Heart left ventricle (tissue), 16 donors: ENCODE measurements around the gene ANKRD16. TPM values are rescaled to one million over a fixed set of nuclear protein-coding genes. Genes with fewer than 3 reads are reported as not detected.
A peak's percentile ranks its signal among the peaks of the same experiment; 100 is the strongest.
"Not testable (repeated sequence)": the region's sequence is repeated elsewhere in the genome, so short reads cannot be mapped to it uniquely, and the experiment has no call there.

Source experiments
- ATAC-seq, 4 donors: fragments of 200-7000 bp; cut with Tn5 transposase; one replicate each; pipeline ENCODE4 v1.9.1; 2020 to 2022; ENCODE audit warnings: moderate library complexity in 4 of 4, mild to moderate bottlenecking in 3 of 4, moderate number of reproducible peaks in 1 of 4
- DNase-seq, 5 donors: peaks; one replicate each; pipeline ENCODE4 v3.0.0-alpha.2; 2020
- H3K27ac ChIP-seq, 12 donors: fragments of 200-600 bp; sonication (generic) in 4 of 12; one replicate each; pipeline versions ENCODE4 v1.5.0 to v1.8.0; 2016 to 2022; ENCODE audit warnings: mild to moderate bottlenecking in 2 of 12
- H3K27me3 ChIP-seq, 9 donors: fragments of 200-600 bp; sonication (generic) in 2 of 9; one replicate each; pipeline versions ENCODE4 v1.5.1 to v1.8.0; 2016 to 2022; ENCODE audit warnings: mild to moderate bottlenecking in 3 of 9
- H3K36me3 ChIP-seq, 9 donors: fragments of 200-600 bp; sonication (generic) in 2 of 9; one replicate each; pipeline versions ENCODE4 v1.5.0 to v1.8.0; 2018 to 2022; ENCODE audit warnings: mild to moderate bottlenecking in 2 of 9
- H3K4me1 ChIP-seq, 12 donors: fragments of 200-600 bp; sonication (generic) in 4 of 12; one replicate each; pipeline versions ENCODE4 v1.5.0 to v1.8.0; 2016 to 2022; ENCODE audit warnings: mild to moderate bottlenecking in 3 of 12
- H3K4me3 ChIP-seq, 12 donors: fragments of 200-600 bp; sonication (generic) in 4 of 12; one replicate each; pipeline versions ENCODE4 v1.5.0 to v1.8.0; 2017 to 2022; ENCODE audit warnings: mild to moderate bottlenecking in 9 of 12, moderate library complexity in 4 of 12
- H3K9me3 ChIP-seq, 12 donors: fragments of 200-600 bp; sonication (generic) in 4 of 12; one replicate each; pipeline versions ENCODE4 v1.5.0 to v1.8.0; 2016 to 2022; ENCODE audit warnings: mild to moderate bottlenecking in 1 of 12
- POLR2A ChIP-seq, 2 donors: fragments of 450-650 bp; IDR thresholded peaks; one replicate each; pipeline ENCODE4 v1.6.1; 2017; ENCODE audit warnings: antibody characterized with exemption in 2 of 2, mild to moderate bottlenecking in 2 of 2, moderate library complexity in 2 of 2
- WGBS, 4 donors: extraction: QIAGEN DNeasy Blood & Tissue Kit in 2 of 4; methylation state at CpG; one replicate each; pipeline versions ENCODE4 v1.1.5 to v1.1.7; 2013 to 2018; 5-methylcytosine and 5-hydroxymethylcytosine counted together
- intact Hi-C, 10 donors: fragments of 100-400 bp; cut with DNase I; formaldehyde crosslinking; loops; one replicate each; pipeline versions ENCODE4 v1.11.1 to v1.14.2; 2022
- polyA plus RNA-seq, 2 donors: library from polyadenylated mRNA; stranded (reverse); fragments of 200-250 nt; gene quantifications; one replicate each; pipeline ENCODE4 v1.2.3, GENCODE V29; 2013
- total RNA-seq, 9 donors: library from RNA; depleted of rRNA in 2 of 9; stranded (reverse); fragments of >200 nt in 2 of 9; fragmentation: NEBNext Ultra II Directional in 3 of 9; extraction: Animal tissue kit (Norgen Biotek cat#: 25700) in 3 of 9; gene quantifications; one replicate each; pipeline versions ENCODE4 v1.1.0 to v1.2.4, GENCODE V29; 2016 to 2023
- TF ChIP-seq, protein P1 (sequence below), 12 donors: fragments of 200-600 bp; sonication (generic) in 4 of 12; IDR thresholded peaks; one replicate each; pipeline versions ENCODE4 v1.5.0 to v1.8.0; 2018 to 2022; ENCODE audit warnings: antibody characterized with exemption in 12 of 12, mild to moderate bottlenecking in 5 of 12
- donor health status: ischemic (EF 13 %, LVEDD 7.1; RV severe dilation, severe dysfunction).
- donor health status: healthy with polysubstance abuse.
- donor health status: DM: no; HTN: yes; CAD: no.
- donor health status: DM: no; HTN: no; CAD: no.
- donor health status: ischemic (EF 25% LVEDD 6.9; RV normal size, moderate dysfunction).
- donor health status: ischemic (EF 25% LVEDD 5.7; RV mildly dilated, moderate dysfunction).
- donor health status: healthy.
- donor health status: DM: yes; HTN: yes; CAD: no.
- donor health status: ischemic (EF 35%, LVEDD 5.7; RV mildly dilated, moderate dysfunction).
- donor health status: nonischemic (EF 11% LVEDD 7.7; RV severe dilation, severe dysfunction).
- donor health status: DM: yes; HTN: yes; CAD: no.
- donor health status: PGD.
- donor health status: ischemic (EF 29% LVEDD 5.4; RV normal size, mild dysfunction).
- donor health status: nonischemic (EF 23%, LVEDD 6.1; RV moderate dilation, normal function).

Gene ANKRD16
- total and polyA plus RNA-seq, 11 donors, result 1.7 to 5.0 (median 2.7) TPM

DNA sequence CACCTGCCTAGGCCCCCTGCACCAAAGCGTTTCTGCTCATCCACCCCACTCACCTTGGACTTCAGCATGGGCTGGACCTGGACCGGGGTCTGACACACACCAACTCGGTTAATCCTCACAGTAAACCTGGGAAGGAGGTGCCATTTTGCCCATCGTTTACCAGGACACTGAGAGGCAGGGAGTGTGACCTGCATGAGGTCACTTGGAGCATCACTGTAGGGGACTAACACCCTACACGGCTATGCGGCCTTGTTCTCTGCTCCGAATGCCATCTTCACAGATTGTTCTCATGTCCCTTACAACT lies 33.0 kb downstream of the ANKRD16 start:
- 63 to 72% (median 71%) methylated on average over 7 of the region's 7 CpGs for WGBS, 4 donors
- no peak for DNase-seq
- intact Hi-C loops, result no loop called here
- H3K36me3 ChIP-seq, result peaks cover 0 to under 1% (median 0%) of the 10 kb centered on the region in 9 donors
- TF ChIP-seq POLR2A (IDR thresholded peaks at IDR 0.05), result no peak
- TF ChIP-seq, protein P1, sequence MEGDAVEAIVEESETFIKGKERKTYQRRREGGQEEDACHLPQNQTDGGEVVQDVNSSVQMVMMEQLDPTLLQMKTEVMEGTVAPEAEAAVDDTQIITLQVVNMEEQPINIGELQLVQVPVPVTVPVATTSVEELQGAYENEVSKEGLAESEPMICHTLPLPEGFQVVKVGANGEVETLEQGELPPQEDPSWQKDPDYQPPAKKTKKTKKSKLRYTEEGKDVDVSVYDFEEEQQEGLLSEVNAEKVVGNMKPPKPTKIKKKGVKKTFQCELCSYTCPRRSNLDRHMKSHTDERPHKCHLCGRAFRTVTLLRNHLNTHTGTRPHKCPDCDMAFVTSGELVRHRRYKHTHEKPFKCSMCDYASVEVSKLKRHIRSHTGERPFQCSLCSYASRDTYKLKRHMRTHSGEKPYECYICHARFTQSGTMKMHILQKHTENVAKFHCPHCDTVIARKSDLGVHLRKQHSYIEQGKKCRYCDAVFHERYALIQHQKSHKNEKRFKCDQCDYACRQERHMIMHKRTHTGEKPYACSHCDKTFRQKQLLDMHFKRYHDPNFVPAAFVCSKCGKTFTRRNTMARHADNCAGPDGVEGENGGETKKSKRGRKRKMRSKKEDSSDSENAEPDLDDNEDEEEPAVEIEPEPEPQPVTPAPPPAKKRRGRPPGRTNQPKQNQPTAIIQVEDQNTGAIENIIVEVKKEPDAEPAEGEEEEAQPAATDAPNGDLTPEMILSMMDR (IDR thresholded peaks at IDR 0.05), result no peak
- ATAC-seq, result no peak
- H3K4me3 ChIP-seq, result no peak overlapping the region
- no peaks in the 10 kb centered on the region for H3K4me1 ChIP-seq
- H3K9me3 ChIP-seq, result no peaks in the 10 kb centered on the region
- no peaks in the 10 kb centered on the region for H3K27me3 ChIP-seq
- H3K27ac ChIP-seq, result no peak overlapping the region

DNA sequence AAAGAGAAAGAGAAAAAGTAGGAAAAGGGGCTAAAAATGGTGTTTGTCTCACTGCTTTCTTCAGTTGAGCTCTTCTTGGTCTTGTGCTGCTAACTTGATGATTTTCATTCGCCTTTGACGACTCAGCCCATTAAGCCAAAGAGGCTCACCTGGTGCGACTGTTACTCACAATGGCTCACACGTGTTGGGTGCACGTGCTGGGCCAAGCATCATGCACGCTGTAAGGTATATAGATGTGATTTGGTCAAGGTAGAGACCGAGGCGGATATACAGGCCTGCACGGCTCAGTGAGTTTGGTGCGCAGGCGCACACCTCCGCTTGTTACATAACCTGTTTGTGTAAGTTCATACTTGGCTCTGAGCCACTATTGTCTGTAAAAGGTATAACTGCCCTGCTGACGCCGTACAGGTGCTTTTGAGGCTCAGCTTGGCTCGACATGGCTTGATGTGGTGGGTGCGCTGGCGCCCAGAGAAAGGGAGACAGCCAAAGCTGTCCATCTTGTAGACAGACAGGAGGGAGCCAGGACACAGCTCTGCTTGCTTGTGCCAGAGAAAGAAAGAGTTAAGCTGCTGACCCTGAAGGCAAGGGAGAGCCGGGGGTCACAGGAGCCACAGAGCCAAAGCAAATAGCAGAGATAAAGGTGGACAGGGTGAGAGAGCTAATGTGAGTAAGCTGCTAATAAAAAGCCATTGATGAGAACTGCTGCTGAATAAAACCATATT lies 33.6 kb downstream of the ANKRD16 start:
- TF ChIP-seq POLR2A (IDR thresholded peaks at IDR 0.05), result no peak
- TF ChIP-seq, protein P1 (IDR thresholded peaks at IDR 0.05), result no peak
- no peaks in the 10 kb centered on the region for H3K27me3 ChIP-seq
- no peak overlapping the region for H3K4me3 ChIP-seq
- no peaks in the 10 kb centered on the region for H3K9me3 ChIP-seq
- intact Hi-C loops, result no loop called here
- H3K36me3 ChIP-seq, result no peaks in the 10 kb centered on the region
- DNase-seq, result no peak
- 78 to 92% (median 86%) methylated on average over 18 of the region's 18 CpGs for WGBS, 4 donors
- H3K4me1 ChIP-seq, result no peaks in the 10 kb centered on the region
- no peak overlapping the region for H3K27ac ChIP-seq
- ATAC-seq, result no peak

DNA sequence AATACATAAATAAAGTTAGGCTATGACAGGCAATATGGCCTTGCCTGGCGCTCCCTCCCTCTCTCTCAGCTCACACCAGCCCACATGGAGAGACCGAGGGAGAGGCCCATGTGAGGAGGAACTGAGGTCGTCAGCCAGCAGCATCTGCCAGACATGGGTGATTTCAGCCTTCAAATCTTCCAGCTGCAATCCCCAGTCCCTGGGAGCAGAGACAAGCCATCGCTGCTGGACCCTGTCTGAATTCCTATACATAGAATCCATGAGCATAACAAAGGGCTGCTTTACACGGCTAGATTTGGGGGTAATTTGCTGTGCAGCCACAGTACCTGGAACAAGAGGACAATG lies 35.6 kb downstream of the ANKRD16 start:
- H3K36me3 ChIP-seq, result no peaks in the 10 kb centered on the region
- no peak for TF ChIP-seq POLR2A (IDR thresholded peaks at IDR 0.05)
- TF ChIP-seq, protein P1 (IDR thresholded peaks at IDR 0.05), result no peak
- WGBS, 4 donors, result 74 to 78% (median 76%) methylated on average over 5 of the region's 5 CpGs
- DNase-seq (no peak), ATAC-seq (no peak)
- H3K27ac ChIP-seq, result no peak overlapping the region
- intact Hi-C loops, result no loop called here
- no peaks in the 10 kb centered on the region for H3K27me3 ChIP-seq
- no peaks in the 10 kb centered on the region for H3K9me3 ChIP-seq
- no peaks in the 10 kb centered on the region for H3K4me1 ChIP-seq
- H3K4me3 ChIP-seq, result no peak overlapping the region

DNA sequence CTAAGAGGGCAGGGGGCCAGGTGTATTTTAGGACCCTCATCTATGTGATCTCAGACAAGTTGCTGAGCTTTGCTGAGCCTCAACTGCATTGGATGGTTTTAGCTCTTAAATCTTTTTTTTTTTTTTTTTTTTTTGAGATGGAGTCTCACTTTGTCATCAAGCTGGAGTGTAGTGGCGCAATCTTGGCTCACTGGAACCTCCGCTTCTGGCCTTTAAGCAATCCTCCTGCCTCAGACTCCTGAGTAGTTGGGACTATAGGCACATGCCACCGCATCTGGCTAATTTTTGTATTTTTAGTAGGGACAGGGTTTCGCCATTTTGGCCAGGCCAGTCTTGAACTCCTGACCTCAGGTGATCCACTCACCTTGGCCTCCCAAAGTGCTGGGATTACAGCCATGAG lies 43.0 kb downstream of the ANKRD16 start:
- H3K9me3 ChIP-seq, H3K36me3 ChIP-seq, H3K27me3 ChIP-seq, ATAC-seq, intact Hi-C loops, DNase-seq, H3K4me3 ChIP-seq: not testable (repeated sequence)
- 94 to 99% (median 99%) methylated on average over 4 of the region's 4 CpGs for WGBS, 4 donors
- H3K4me1 ChIP-seq, result peaks cover 0 to 17% (median 2%) of the 10 kb centered on the region in 12 donors
- peak overlapping the region in 3 of 12 donors; percentile 17 to 67 (median 47) for H3K27ac ChIP-seq
